ENCODE data around the gene CDK18. TPM values are rescaled to one million over a fixed set of nuclear protein-coding genes. Genes with fewer than 3 reads are reported as not detected.
A peak's percentile ranks its signal among the peaks of the same experiment; 100 is the strongest.

The CDK18 gene
- total RNA-seq, 1 experiment from 2014 or later, result 38.5 TPM

GRCh38 chr1:205466595-205467220, 37.8 kb upstream of the CDK18 start:
- H2AFZ ChIP-seq (ENCODE audit: low read length), result no peak overlapping the region
- WGBS (ENCODE audit: extremely low coverage, insufficient read length, low lambda C conversion rate), result no CpG with 5 or more reads among the region's 7 CpGs
- H3K23me2 ChIP-seq (ENCODE audit: insufficient read length, low read depth, low read length, poor library complexity, severe bottlenecking), result no peaks in the 10 kb centered on the region
- no peak overlapping the region for H4K8ac ChIP-seq (replicated peaks; ENCODE audit: insufficient read length, low read depth, low read length)
- peaks cover 2% of the 10 kb centered on the region; the same call in 1 of the 2 replicates for H3K4me1 ChIP-seq (ENCODE audit: insufficient read depth, low read length)
- TF ChIP-seq CTCF (conservative IDR thresholded peaks at IDR 0.05), result no peak
- no peak overlapping the region for H3K4me2 ChIP-seq (ENCODE audit: insufficient read depth, insufficient read length, low read length)
- peak overlapping the region in 1 of 3 experiments; percentile 7; a peak in 1 of 7 replicates for H3K27ac Mint-ChIP-seq
- no peaks in the 10 kb centered on the region for H3K79me1 ChIP-seq (ENCODE audit: insufficient read depth, low read depth, low read length, poor library complexity, severe bottlenecking)
- no peak overlapping the region for H2BK12ac ChIP-seq (ENCODE audit: insufficient read length, low read depth, low read length)
- H2BK15ac ChIP-seq (ENCODE audit: low read depth, low read length), result no peak overlapping the region
- no peaks in the 10 kb centered on the region for H3K36me3 Mint-ChIP-seq (ENCODE audit: insufficient read depth in 1 of 3, low read depth in 3 of 3)
- no peak overlapping the region for H2AK5ac ChIP-seq (ENCODE audit: insufficient read length, low read length)
- H4K5ac ChIP-seq (ENCODE audit: insufficient read length, low read depth, low read length), result no peak overlapping the region
- no peak overlapping the region for H3K4ac ChIP-seq (ENCODE audit: low read depth, low read length)
- no peak overlapping the region for H3K27ac ChIP-seq (ENCODE audit: insufficient read length, low read depth, low read length)
- no peaks in the 10 kb centered on the region for H3K9me3 Mint-ChIP-seq
- no peak overlapping the region for H4K91ac ChIP-seq (ENCODE audit: insufficient read length, low read depth, low read length)
- no peaks in the 10 kb centered on the region for H3K27me3 ChIP-seq (ENCODE audit: insufficient read depth, low read length)
- DNase-seq, result no peak
- H3K79me2 ChIP-seq (ENCODE audit: insufficient read depth, low read length), result no peaks in the 10 kb centered on the region
- H3K4me1 Mint-ChIP-seq, result peaks cover 10 to 16% of the 10 kb centered on the region in 2 experiments
- no peak overlapping the region for H3T11ph ChIP-seq (ENCODE audit: low read length)
- no peak overlapping the region for H2BK5ac ChIP-seq (ENCODE audit: insufficient read length, low read length)
- H4K20me1 ChIP-seq (ENCODE audit: control insufficient read depth, insufficient read depth, insufficient read length), result peaks cover 2% of the 10 kb centered on the region
- H2BK20ac ChIP-seq (ENCODE audit: low read depth, low read length, poor library complexity, severe bottlenecking), result no peak overlapping the region
- no peak overlapping the region for H3K23ac ChIP-seq (ENCODE audit: insufficient read length, low read depth, low read length)
- peak overlapping the region in 1 of 2 experiments; percentile 48; a peak in 2 of 5 replicates for H3K4me3 Mint-ChIP-seq
- H3K9ac ChIP-seq (ENCODE audit: extremely low read depth, insufficient read length, low read length), result no peak overlapping the region
- no peak overlapping the region for H3K14ac ChIP-seq (ENCODE audit: insufficient read depth, low read length)
- H2BK120ac ChIP-seq (ENCODE audit: low read depth, low read length, poor library complexity, severe bottlenecking), result no peak overlapping the region
- peaks cover 28% of the 10 kb centered on the region for H3K27me3 Mint-ChIP-seq (ENCODE audit: low read depth)
- H3K9me3 ChIP-seq (ENCODE audit: control insufficient read depth, low read depth, low read length), result no peaks in the 10 kb centered on the region
- H3K56ac ChIP-seq (ENCODE audit: insufficient read length, low read depth, low read length), result no peak overlapping the region
- H3K18ac ChIP-seq (ENCODE audit: insufficient read length, low read depth, low read length), result no peak overlapping the region
